Measurements from ENCODE around the gene RNPC3.
"Not testable (repeated sequence)": the region's sequence is repeated elsewhere in the genome, so short reads cannot be mapped to it uniquely, and the experiment has no call there.

Gene RNPC3

DNA sequence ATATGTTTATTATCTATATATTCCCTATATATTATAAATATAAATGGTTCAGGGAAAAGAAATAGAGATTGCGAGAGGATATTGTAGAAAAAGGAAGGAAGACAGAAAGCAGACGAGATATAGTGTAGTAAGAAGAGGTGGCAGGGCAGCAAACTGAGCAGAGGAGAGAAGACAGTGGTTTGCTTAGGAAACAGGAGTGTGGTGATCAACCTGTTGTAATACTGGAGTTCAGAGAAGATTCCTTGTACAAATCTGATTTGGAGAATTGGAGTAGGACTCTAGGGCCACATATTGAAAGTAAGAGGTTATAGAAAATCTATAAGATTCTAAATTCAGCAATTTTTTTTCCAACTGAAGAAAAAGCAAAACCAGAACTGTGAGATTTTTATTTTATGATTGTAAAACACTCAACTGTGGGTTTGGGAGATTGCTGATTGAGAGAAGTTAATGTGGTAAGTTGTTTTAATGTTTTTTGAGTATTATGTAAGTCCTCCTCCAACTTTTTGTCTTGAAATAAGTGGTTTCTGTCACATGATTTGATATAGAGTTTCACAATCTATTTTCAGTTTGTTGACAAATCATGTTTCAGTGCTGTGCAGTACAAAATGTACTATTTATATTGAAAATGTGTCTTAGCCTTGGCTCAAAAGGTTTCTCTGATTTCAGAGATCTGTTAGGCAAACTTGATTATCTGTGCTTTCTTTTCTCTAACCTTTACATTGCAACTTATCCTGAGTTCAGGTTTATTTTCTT is 36.3 kb downstream of the RNPC3 start:
- no peak for DNase-seq

GRCh38 chr1:103563056-103563455 is 37.6 kb downstream of the RNPC3 start:
- no peak for DNase-seq

DNA sequence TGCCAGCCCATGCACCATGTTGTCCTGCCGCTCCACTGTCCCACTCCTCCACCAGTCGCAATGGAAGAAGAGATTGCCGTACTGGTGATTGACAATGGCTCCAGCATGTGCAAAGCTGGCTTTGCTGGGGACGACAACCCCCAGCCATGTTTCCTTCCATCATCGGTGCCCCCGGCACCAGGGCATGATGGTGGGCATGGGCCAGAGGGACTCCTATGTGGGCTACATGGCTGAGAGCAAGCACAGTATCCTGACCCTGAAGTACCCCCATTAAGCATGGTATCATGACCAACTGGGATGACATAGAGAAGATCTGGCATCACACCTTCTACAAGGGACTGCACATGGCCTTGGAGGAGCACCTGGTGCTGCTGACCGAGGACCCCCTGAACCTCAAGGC is 44.0 kb downstream of the RNPC3 start:
- no peak for DNase-seq

GRCh38 chr1:103571289-103571688 is 45.8 kb downstream of the RNPC3 start, which contains the start of gene AMY2B:
Gene AMY2B, plus strand, starts transcription at chr1:103571589. Its CDS starts 14 bp downstream, at chr1:103571603.
- not testable (repeated sequence) for DNase-seq

GRCh38 chr1:103576065-103576464 is 50.6 kb downstream of the RNPC3 start:
- no peak for DNase-seq

DNA sequence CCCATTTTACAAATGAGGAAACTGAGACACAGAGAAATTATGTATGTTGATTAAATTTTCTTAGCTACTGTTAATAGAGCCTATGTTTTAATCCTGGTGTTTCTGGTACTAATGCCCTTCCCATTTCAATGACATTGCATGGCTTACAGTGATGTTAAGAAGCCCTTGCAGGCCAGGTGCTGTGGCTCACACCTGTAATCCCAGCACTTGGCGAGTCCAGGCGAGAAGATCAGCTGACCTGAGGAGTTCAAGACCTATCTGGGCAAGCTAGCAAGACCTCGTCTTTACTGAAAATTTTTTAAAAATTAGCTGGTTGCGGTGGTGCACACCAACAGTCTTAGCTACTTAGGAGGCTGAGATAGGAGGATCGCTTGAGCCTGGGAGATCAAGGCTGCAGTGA is 51.3 kb downstream of the RNPC3 start:
- DNase-seq, result not testable (repeated sequence)

GRCh38 chr1:103582464-103582863 is 57.0 kb downstream of the RNPC3 start:
- no peak for DNase-seq

GRCh38 chr1:103583887-103584286 is 58.4 kb downstream of the RNPC3 start:
- no peak for DNase-seq

- DNase-seq, result no peak
Observed at GRCh38 chr1:103584537-103584936, 59.0 kb downstream of the RNPC3 start.

DNA sequence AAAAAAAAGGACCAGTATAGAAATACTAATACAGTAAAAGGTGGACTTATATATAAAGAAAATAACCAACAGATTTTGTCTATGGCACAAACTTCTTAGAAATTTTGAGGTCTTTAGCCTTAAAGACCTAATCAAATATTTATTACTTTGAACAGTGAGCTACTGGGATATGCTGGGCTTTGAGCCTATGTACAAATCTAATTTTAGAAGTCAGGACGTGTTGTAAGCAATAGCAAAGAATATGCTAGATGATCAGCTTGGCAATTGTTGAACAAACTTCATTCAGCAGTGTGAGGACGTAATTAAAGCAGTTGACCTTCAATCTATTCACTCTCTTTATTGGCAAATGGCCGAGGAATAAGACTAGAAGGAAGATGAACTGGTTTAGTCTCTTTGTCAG is 77.2 kb downstream of the RNPC3 start:
- DNase-seq, result not testable (repeated sequence)

Data from stimulated activated CD4-positive, alpha-beta T cell treated with anti-CD3 and anti-CD28 coated beads, Interleukin-2, amount 100 ng/mL, for 48 hours (primary cell).